ENCODE data around the gene ERLEC1.
"Not testable (repeated sequence)": the region's sequence is repeated elsewhere in the genome, so short reads cannot be mapped to it uniquely, and the experiment has no call there.

ERLEC1 gene

DNA sequence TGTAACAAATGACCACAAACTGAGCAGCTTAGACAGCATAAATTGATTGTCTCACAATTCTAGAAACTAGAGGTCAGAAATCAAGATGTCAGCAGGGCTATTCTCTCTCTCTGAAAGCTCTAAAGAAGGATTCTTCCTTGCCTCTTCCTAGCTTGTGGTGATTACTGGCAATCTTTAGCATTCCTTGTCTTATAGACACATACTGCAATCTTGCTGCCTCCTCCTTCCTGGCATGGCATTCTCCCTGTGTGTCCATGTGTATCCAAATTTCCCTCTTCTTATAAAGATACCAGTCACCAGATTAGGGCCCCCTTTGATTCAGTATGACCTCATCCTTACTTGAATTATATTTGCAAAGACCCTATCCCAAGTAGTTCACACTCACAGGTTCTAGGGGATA is 2.4 kb upstream of the ERLEC1 start:
- no peak for DNase-seq

DNA sequence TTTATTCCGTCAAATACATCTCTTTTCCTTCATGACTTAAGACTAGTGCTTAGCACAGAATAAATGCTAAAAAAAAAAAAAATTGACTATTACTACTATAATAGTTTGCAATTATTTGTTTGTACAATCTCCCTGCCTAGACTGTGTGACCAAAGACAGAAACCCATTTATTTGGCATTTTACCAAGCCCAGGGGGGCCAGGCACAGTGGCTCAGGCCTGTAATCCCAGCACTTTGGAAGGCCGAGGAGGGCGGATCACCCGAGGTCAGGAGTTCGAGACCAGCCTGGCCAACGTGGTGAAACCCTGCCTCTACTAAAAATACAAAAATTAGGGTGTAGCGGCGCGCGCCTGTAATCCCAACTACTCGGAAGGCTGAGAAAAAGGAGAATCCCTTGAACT is 1.5 kb upstream of the ERLEC1 start:
- no peak for DNase-seq

DNA sequence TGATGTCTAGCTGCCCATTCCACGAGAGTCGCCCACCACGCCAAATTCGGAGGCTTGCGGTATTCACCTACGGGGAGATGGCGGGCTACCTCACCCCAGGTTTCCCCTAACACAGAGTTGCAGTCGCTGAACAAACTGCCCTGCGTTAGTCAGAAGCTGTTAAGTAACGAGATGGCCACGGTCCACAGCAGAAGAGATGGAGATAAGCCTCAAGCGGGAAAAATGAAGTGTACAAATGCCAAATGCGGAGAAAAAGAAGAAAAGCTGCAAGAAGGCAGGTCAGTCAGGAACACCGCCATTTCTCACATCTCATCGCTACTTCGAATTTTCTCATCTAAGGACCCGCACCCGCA is 516 bp upstream of the ERLEC1 start:
- DNase-seq: peak; percentile 19 to 20

DNA sequence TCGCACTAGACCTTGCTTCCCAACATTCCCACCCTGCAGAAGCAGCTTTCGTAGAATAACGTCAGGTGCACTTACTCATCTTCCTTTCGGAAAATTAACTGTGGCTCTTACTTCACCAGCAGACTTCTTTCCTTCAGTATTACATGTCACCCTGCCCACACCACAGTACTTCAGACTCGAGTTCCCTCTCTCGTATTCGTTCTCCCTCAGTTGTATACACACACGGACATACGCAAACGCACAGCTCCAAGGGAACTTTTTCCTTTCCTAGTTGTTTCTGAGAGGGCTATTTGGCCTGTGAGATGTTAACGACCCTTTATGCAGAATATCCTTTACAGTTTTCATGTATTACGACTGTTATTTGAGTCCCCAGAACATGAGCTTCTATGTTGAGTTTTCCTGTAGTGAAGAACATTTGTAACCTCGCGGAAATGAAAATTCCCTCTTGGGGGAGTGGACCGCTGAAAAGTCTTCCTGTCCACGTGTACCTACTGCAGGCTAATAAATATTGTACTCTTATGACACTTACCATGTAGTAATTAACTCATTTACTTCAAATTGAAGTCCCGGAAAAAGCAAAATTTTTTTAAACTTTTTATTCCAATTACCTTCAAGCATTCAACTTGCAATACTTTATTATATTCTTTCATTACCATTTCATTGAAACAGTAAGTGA is 908 bp downstream of the ERLEC1 start:
- DNase-seq: no peak

DNA sequence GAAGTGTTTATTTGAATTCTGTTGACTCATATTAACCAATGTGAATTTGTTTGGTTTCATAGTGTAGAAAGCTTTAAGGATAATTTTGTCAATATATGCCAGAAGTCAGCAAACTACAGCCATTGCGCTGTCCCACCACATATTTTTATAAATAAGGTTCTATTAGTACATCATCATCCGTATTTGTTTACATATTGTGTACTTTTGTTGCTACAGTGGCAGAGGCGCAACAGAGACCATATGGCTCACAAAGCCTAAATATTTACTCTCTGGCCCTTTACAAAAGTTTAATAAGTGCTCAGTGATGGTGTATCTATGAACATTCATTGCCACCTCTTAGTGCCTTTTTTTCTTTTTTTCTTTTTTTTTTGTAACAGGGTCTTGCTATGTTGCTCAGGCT is 6.4 kb downstream of the ERLEC1 start:
- DNase-seq: no peak

DNA sequence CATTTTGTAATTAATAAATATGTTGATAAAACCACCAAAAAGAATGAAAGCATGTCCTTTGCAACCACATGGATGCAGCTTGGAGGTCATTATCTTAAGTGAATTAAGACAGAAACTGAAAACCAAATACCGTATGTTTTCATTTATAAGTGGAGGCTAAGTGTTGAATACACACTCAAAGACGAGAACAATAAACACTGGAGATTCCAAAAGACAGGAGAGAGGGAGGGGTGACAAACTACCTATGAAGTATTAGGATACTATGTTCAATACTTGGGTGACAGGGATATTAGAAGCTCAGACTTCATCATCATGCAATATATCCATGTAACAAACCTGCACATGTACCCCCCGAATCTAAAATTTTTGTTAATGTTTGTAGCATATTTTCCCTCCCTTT is 7.0 kb downstream of the ERLEC1 start:
- no peak for DNase-seq

DNA sequence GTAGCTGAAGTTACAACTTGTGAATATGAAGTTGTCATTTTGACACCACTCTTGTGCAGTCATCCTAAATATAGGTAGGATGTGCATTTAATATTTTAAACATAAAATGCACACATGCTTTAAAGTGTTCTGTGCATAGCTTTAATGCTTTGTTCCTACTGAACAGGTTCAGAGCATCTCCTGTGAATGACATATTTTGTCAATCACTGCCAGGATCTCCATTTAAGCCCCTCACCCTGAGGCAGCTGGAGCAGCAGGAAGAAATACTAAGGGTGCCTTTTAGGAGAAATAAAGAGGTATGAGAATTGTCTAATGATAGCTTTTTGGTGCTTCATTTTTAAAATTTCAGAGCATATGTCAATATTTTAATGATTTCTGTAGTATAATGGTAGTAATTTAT is 14.7 kb downstream of the ERLEC1 start:
- DNase-seq: no peak

DNA sequence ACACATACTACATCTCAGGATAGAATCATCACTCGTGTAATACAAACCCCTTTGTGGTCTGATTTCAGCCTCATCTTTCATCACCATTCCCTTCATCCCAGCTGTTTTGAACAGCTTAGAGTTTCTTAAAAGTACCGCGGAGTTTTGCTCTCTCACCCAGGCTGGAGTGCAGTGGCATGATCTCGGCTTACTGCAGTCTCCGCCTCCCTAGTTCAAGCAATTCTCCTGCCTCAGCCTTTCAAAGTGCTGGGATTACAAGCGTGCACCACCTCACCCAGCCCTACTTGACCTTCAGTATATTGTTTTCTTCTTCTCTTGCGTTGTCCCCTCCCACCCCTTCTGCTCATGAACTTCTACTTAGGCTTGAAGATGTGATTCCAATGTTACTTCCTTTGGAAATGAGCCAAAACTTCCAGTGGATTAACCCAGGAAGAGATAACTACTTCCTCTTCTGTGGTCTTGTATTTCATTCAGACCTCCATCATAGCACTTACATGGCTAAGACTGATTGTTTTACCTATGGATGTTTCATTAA is 15.8 kb downstream of the ERLEC1 start:
- no peak for DNase-seq

DNA sequence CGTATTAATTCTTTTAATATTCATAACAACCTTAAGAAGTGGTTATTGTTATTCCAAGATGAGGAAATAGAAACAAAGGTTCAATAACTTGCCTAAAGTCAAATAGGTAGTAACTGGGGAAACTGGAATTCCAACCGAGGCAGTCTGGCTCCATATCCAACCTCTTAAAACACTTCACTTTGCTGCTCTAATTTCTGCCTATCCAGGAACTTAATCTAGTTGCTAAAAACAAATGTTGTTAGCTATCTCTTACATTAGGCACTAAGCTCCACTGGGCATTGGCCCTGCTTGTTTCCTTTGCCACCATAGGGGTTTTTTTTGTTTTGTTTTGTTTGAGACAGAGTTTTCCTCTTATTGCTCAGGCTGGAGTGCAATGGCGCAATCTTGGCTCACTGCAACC is 24.8 kb downstream of the ERLEC1 start:
- no peak for DNase-seq

DNA sequence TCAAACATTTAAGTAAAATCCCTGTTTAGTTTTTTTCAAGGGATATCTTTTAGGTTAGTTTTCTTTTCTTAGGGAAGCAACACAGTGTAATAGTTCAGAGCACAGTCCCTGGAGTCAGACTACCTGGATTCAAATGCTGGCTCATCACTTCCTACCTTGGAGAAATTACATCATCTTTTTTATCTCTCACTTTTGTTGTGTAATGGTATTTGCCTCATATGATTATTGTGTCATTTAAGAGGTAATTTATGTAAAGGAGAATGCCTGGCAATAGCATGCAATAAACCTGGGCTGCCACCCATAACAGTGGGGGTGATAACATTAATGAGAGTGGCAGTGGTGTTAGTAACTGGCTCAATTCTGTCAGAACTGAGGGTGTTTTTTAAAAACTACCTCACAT is 26.3 kb downstream of the ERLEC1 start:
- no peak for DNase-seq

DNA sequence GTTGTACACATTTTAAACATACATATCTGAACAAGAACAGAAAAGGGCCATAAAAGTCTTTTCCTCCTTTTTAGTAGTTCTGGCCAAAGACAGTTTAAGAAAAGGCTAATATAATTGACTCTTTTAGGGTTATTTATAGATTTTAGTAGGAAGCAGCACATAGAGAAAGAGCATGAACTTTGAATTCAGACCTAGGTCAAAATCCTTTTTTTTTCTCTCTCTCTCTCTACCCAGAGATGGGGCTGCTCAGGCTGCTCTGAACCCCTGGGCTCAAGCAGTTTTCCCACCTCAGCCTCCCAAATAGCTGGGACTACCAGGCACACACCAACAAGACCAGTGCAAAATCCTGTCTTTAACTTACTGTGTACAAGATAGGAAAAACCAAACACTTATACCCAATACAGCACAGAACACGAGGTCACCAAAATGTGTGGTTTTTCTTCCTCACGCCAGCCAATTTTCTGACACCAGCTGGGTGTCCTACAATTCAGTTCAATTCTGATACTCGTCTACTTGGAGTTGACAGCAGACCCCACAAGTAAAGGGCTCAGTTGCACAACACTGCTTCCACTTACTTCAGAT is 32.1 kb downstream of the ERLEC1 start:
- DNase-seq: no peak

DNA sequence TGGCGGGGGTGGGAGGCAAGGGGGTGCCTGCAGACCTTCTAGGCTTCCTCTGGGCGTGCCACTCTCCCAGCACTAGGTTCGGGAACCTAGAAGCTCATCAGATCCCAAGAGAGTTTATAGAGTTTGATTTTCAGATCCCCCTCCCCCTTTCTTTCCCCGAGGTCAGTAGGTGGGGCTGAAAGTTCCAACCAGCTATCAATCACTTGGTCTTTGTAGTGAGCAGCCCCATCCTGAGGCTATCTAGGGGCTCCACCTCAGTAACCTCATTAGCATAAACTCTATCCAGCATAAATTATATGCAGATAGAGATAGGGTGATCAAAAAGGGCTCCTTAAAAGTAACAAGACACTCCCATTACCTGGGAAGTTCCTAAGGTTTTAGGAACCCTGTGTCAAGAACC is 32.8 kb downstream of the ERLEC1 start:
- DNase-seq: no peak

DNA sequence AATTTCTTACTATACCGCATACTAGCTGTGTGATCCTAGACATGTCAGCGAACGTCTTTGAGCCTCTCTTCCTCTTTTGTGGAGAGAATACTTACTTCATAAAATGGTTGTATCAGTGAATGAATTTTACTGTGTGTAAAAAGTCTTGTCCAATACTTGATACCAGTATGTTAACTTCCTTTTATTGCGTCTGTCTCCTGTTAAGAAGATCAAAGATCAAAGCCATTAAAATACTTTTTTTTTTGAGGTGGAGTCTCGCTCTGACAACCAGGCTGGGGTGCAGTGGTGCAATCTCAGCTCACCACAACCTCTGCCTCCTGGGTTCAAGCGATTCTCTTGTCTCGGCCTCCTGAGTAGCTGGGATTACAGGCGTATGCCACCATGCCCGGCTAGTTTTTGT is 33.2 kb downstream of the ERLEC1 start:
- no peak for DNase-seq

DNA sequence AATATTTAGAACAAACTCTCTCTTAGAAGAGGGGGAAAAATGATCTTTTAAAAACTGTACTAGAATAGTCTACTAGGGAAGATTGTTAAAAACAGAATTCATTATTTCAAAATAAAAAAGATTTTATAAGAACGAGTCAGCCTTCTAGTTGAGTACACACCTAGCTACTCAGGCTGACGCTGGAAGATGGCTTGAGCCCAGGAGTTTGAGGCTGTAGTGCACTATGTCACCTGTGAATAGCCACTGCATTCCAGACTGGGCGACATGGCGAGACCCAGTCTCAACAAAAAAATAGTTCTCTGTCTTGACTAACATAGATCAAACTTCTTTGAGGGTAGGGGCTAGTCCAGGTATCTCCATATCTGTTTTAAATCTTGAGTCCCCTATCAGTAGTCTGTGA is 33.9 kb downstream of the ERLEC1 start:
- no peak for DNase-seq

DNA sequence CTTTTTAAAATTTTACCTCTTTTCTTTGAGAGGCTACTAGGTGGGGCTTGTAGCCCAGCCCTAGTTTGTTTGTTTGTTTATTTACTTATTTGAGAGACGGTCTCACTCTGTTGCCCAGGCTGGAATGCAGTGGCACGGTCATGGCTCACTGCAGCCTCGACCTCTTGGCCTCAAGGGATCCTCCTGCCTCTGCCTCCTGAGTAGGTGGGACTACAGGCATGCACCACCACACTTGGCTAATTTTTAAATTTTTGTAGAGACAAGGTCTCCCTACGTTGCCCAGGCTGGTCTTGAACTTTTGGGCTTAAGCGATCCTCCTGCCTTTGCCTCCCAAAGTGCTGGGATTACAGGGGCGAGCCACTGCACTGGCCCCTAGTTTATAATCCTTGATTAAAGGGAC is 35.0 kb downstream of the ERLEC1 start:
- no peak for DNase-seq

DNA sequence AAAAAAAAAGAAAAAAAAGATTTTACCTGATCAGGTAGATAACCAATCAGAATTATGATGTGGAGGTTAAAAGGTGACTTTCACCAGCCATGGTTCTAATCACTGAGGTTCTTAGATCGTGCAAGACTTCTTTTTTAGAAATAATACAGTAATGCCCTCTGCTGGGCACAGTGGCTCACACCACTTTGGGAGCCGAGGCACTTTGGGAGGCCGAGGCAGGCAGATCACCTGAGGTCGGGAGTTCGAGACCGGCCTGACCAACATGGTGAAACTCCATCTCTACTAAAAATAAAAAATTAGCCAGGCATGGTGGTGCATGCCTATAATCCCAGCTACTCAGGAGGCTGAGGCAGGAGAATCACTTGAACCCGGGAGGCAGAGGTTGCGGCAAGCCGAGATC is 36.8 kb downstream of the ERLEC1 start:
- DNase-seq: peak; percentile 14 to 30

DNA sequence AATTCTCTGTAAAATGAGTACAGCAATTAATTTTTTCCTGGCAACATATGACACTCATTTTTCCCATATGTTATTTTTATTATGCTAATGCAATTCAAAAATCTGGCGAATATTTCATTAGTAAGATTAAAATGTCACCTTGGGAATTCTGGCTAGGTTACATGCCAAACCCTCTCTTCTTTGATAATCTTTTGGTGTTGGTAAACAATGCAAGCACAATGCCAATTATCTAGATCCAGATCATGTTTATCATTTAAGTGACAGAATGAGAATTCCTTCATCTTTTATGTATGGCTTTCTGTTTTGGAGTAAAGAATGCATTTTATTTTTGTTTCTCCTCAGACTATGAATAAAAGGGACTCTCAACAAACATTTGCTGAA is 39.2 kb downstream of the ERLEC1 start:
- no peak for DNase-seq

DNA sequence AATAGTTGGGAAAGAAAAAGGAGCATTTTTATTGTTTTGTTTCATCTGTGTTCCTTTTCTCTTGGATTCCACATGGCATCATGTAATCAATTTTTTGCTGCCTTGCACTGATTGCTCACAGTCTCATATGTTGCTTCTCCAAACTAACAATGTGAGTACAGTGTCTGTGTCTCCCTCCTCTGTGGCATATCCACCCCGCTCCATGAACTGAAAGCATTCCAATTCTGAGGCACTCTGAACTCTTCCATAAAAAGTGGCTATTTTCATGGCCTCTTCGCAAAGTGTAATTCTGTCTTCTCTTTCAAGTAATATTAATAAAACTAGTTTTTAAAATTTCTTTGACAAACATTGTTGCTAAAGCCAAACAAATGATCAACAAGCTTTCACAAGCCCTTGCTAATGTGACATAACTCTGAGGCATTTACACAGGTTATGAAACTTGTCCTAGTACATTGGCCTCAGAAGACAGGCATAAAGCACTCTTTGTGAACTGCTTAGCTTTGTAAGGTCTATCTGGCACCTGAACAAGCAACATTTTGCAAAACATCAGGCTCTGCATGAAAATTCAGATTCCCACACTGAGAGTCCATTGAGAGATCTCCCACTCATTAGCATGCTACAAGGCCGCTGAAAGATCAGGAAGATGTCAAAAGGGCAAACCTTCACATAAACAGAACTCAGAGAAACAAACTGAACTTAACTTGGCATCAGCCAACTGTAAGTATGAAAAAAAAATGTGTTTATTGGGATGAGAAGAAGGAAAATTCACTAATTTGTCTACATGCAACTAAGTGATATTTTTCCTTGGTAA is 39.9 kb downstream of the ERLEC1 start:
- no peak for DNase-seq

DNA sequence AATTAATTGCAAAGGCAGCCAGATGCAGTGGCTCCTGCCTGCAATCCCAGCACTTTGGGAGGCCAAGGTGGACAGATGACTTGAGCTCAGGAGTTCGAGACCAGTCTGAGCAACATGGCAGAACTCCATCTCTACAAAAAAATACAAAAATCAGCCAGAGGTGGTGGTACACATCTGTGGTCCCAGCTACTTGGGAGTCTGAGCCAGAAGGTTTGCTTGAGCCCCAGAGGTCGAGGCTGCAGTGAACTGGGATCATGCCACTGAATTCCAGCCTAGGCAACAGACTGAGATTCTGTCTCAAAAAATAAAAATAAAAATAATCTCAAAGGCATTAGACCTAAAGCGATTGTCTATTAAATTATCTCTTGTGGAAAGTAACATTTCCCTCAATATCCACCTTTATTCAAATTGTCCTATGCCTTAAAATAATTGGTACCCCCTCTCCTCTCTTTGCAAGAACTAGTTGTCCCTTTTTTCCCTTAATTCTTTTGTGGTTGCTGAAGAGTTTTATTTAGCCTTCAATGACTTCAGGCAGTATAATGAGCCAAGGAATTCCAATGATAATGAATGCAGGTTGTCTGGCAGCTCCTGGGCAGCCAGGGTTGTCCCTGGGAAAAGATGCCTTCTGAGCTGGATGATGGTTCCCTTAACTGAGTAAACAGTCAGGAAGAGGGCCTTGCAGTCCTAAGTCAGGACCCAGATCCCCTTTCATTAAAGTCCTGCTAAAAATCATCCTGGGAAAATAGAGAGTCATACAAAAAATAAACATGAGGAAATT is 40.7 kb downstream of the ERLEC1 start:
- DNase-seq: no peak

DNA sequence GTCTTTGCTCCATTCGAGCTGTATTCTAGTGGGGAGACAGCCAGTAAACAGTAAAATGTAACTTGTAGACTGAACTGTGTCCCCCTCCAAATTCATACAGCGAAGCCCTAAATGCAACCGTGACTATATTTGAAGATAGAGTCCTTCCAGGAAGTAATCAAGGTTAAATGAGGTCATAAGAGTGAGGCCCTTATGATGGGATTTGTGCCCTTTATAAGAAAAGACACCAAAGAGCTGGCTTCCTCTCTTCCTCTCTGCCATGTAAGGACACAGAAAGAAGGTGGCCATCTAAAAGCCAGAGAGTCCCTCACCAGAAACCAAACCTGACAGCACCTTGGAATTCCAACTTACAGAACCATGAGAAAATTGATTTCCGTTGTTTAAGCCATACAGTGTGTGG is 41.5 kb downstream of the ERLEC1 start:
- no peak for DNase-seq

DNA sequence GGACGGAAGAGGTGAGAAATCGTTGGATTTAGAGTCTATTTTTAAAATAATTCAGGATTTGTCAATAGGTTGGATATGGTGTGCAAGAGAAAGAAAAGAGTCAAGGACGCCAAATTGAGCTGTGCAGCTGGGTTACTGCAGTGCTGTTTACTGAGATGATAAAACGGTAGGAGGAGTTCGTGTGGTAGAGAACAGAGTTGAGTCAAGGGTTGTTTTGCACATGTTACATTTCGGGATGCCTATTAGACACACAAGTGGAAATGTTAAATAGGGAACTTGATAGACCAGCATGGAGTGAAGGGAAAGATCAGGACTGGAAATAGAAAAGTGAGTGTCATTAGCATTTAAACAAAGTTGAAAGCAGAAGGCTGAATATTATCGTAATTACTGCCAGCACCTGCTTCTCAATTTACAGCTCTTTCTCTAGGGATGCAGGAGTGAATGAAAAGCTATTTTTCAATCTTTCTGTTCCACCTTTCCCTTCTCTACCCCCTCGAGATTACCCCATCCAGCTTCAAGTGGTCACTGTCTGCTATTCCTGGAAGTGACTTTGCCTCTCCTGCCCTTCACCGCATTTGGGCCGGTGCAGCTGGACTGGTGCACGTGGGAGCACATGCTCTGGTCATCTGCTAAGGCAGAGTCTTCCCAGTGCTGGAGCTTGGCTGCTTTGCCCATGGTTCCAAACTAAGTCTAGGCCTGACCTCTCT is 42.6 kb downstream of the ERLEC1 start:
- no peak for DNase-seq

DNA sequence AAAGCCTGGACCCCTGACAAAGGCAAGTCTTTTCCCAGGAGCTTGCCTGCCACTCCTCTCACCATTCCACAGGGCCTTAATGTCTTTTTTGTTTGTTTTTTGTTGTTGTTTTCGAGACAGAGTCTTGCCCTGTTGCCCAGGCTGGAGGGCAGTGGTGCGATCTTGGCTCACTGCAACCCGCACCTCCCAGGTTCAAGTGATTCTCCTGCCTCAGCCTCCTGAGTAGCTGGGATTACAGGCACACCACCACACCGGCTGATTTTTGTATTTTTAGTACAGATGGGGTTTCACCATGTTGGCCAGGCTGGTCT is 43.1 kb downstream of the ERLEC1 start:
- DNase-seq: not testable (repeated sequence)

DNA sequence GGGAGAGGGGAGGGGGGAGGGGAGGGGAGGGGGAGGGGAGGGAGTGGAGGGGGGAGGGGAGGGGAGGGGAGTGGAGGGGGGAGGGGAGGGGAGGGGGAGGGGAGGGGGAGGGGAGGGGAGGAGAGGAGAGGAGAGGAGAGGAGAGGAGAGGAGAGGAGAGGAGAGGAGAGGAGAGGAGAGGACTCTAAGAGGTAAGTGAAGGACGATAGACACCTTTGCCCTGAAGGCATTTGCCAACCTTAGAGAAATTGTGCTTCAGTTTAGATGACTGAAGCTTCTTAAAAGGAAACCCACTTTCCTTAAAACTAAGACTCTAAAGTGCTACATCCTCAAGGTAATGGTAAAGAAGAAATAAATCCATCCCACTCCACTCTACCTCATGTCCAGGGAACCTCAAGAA is 53.7 kb downstream of the ERLEC1 start:
- DNase-seq: no peak
